Endothelial cell (in vitro differentiated cells): ENCODE measurements around the gene OVOL2. TPM values are rescaled to one million over a fixed set of nuclear protein-coding genes. Genes with fewer than 3 reads are reported as not detected.
"Not testable (repeated sequence)": the region's sequence is repeated elsewhere in the genome, so short reads cannot be mapped to it uniquely, and the experiment has no call there.

Source experiments
- DNase-seq: peaks from one replicate; pipeline ENCODE4 v3.0.0; 2021; ENCODE audit warnings: low spot score
- H3K27ac Mint-ChIP-seq: one replicate; pipeline ENCODE4 v1.8.0; 2021; ENCODE audit warnings: mixed read lengths, inconsistent platforms; ENCODE audit not compliant: unreplicated experiment
- H3K27me3 Mint-ChIP-seq: one replicate; pipeline ENCODE4 v1.8.0; 2021; ENCODE audit warnings: mild to moderate bottlenecking, moderate library complexity, mixed read lengths, inconsistent platforms; ENCODE audit not compliant: unreplicated experiment
- H3K36me3 Mint-ChIP-seq: one replicate; pipeline ENCODE4 v1.8.0; 2021; ENCODE audit warnings: mild to moderate bottlenecking, low read depth, mixed read lengths, inconsistent platforms; ENCODE audit not compliant: unreplicated experiment
- H3K4me1 Mint-ChIP-seq: one replicate; pipeline ENCODE4 v1.8.0; 2021; ENCODE audit warnings: mild to moderate bottlenecking, mixed read lengths, inconsistent platforms; ENCODE audit not compliant: unreplicated experiment
- H3K4me3 Mint-ChIP-seq: one replicate; pipeline ENCODE4 v1.8.0; 2021; ENCODE audit warnings: mild to moderate bottlenecking, mixed read lengths, inconsistent platforms; ENCODE audit not compliant: unreplicated experiment
- H3K9me3 Mint-ChIP-seq: one replicate; pipeline ENCODE4 v1.8.0; 2021; ENCODE audit warnings: mixed read lengths, inconsistent platforms; ENCODE audit not compliant: unreplicated experiment
- CTCF ChIP-seq: fragments of 200-600 bp; sonication (generic); IDR thresholded peaks from one replicate; pipeline ENCODE4 v1.5.0; 2021; ENCODE audit warnings: antibody characterized with exemption; ENCODE audit not compliant: unreplicated experiment
- total RNA-seq: library from RNA; stranded (reverse); fragmentation: NEBNext Ultra II Directional; extraction: Animal tissue kit (Norgen Biotek cat#: 25700); gene quantifications from one replicate; pipeline ENCODE4 v1.2.1, GENCODE V29; 2021; ENCODE audit not compliant: unreplicated experiment

OVOL2 gene
- total RNA-seq, 1 donor from 2014 or later, result not detected

GRCh38 chr20:18087054-18087453 is 29.3 kb upstream of the OVOL2 start:
- no peak for TF ChIP-seq CTCF
- no peaks in the 10 kb centered on the region for H3K9me3 Mint-ChIP-seq
- H3K27ac Mint-ChIP-seq, result no peak overlapping the region
- H3K27me3 Mint-ChIP-seq, result no peaks in the 10 kb centered on the region
- no peak for DNase-seq
- no peaks in the 10 kb centered on the region for H3K36me3 Mint-ChIP-seq
- H3K4me1 Mint-ChIP-seq, result no peaks in the 10 kb centered on the region
- no peak overlapping the region for H3K4me3 Mint-ChIP-seq

GRCh38 chr20:18080836-18081235 is 23.1 kb upstream of the OVOL2 start:
- H3K27ac Mint-ChIP-seq, result not testable (repeated sequence)

GRCh38 chr20:18079756-18080353 is 22.1 kb upstream of the OVOL2 start:
- H3K9me3 Mint-ChIP-seq, result no peaks in the 10 kb centered on the region
- H3K27me3 Mint-ChIP-seq, result peaks cover 3% of the 10 kb centered on the region
- no peak overlapping the region for H3K27ac Mint-ChIP-seq
- no peak for TF ChIP-seq CTCF
- H3K4me3 Mint-ChIP-seq, result no peak overlapping the region
- DNase-seq, result no peak
- no peaks in the 10 kb centered on the region for H3K36me3 Mint-ChIP-seq
- H3K4me1 Mint-ChIP-seq, result no peaks in the 10 kb centered on the region

More at GRCh38 chr20:18080836-18081235, 23.1 kb upstream of the OVOL2 start:
- H3K27me3 Mint-ChIP-seq, H3K4me3 Mint-ChIP-seq, H3K9me3 Mint-ChIP-seq, H3K4me1 Mint-ChIP-seq, H3K36me3 Mint-ChIP-seq, DNase-seq: not testable (repeated sequence)

GRCh38 chr20:18077157-18077556 is 19.4 kb upstream of the OVOL2 start:
- no peak overlapping the region for H3K27ac Mint-ChIP-seq
- H3K27me3 Mint-ChIP-seq, result peaks cover 3% of the 10 kb centered on the region
- H3K36me3 Mint-ChIP-seq, result no peaks in the 10 kb centered on the region
- no peak for TF ChIP-seq CTCF
- no peaks in the 10 kb centered on the region for H3K9me3 Mint-ChIP-seq
- no peak overlapping the region for H3K4me3 Mint-ChIP-seq
- no peak for DNase-seq
- no peaks in the 10 kb centered on the region for H3K4me1 Mint-ChIP-seq

GRCh38 chr20:18072532-18072931 is 14.8 kb upstream of the OVOL2 start:
- no peak overlapping the region for H3K27ac Mint-ChIP-seq
- H3K27me3 Mint-ChIP-seq, result no peaks in the 10 kb centered on the region
- no peak for TF ChIP-seq CTCF
- no peaks in the 10 kb centered on the region for H3K9me3 Mint-ChIP-seq
- no peaks in the 10 kb centered on the region for H3K36me3 Mint-ChIP-seq
- DNase-seq, result no peak
- no peaks in the 10 kb centered on the region for H3K4me1 Mint-ChIP-seq
- no peak overlapping the region for H3K4me3 Mint-ChIP-seq
